ENCODE data around the gene COX6B2. TPM values are rescaled to one million over a fixed set of nuclear protein-coding genes. Genes with fewer than 3 reads are reported as not detected.

Gene COX6B2
- total RNA-seq, 4 donors from 2014 or later: 0.19 TPM; not detected in 3

DNA sequence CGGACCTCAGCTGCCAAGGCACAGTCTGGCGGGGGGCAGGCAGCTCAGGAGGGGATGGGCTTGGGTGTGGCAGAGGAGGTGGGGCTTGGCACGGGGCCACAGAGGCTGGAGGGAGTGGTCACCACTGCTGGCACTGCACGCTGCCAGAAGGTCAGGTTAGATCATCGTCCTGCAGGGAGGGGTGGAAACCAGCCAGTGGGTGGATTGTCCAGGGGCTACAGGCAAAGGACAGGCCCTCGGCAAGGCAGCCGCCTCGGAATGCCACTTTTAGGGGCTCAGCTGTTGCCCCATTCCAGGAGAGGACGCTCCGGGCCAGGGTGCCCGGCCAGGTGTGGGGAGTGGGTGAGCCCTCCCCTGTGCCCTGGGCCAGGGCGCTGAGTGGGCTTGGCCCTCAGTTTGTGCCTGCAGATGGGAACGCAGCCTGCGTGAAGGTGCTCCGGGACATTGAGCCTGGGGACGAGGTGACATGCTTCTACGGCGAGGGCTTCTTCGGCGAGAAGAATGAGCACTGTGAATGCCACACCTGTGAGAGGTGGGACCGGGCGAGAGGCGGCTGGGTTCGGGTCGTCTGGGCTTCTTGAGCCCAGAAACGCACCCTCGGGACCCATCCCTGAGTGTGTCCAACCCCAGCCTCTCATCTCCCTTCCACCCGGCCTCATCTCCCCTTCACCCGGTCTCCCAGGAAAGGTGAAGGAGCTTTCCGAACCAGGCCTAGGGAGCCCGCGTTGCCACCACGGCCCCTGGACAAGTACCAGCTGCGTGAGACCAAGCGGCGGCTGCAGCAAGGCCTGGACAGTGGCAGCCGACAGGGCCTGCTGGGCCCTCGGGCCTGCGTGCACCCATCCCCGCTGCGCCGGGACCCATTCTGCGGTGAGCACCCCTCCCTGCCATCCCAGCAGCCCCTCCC is 8.4 kb downstream of the COX6B2 start:
- H3K4me3 ChIP-seq: no peak overlapping the region
- 88% methylated on average over 26 of the region's 43 CpGs for WGBS
- peak overlapping the region in 1 of 4 donors; percentile 21 for H3K27ac ChIP-seq (replicated peaks in 1 of 4)
- no peak for DNase-seq (ENCODE audit: extremely low spot score)
- peaks cover 8 to 33% (median 20%) of the 10 kb centered on the region in 4 donors for H3K4me1 ChIP-seq
- H3K36me3 ChIP-seq: peaks cover 0 to 54% (median 36%) of the 10 kb centered on the region in 4 donors
- intact Hi-C loops (cut with DNase I): no loop called here
- TF ChIP-seq, protein P1, sequence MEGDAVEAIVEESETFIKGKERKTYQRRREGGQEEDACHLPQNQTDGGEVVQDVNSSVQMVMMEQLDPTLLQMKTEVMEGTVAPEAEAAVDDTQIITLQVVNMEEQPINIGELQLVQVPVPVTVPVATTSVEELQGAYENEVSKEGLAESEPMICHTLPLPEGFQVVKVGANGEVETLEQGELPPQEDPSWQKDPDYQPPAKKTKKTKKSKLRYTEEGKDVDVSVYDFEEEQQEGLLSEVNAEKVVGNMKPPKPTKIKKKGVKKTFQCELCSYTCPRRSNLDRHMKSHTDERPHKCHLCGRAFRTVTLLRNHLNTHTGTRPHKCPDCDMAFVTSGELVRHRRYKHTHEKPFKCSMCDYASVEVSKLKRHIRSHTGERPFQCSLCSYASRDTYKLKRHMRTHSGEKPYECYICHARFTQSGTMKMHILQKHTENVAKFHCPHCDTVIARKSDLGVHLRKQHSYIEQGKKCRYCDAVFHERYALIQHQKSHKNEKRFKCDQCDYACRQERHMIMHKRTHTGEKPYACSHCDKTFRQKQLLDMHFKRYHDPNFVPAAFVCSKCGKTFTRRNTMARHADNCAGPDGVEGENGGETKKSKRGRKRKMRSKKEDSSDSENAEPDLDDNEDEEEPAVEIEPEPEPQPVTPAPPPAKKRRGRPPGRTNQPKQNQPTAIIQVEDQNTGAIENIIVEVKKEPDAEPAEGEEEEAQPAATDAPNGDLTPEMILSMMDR (IDR thresholded peaks at IDR 0.05): no peak
- TF ChIP-seq POLR2A (IDR thresholded peaks at IDR 0.05; ENCODE audit: low read depth): no peak
- TF ChIP-seq EP300 (IDR thresholded peaks at IDR 0.05): no peak
- TF ChIP-seq POLR2AphosphoS5 (IDR thresholded peaks at IDR 0.05): no peak
- H3K9me3 ChIP-seq: no peaks in the 10 kb centered on the region
- H3K27me3 ChIP-seq: peaks cover 0 to 22% (median 7%) of the 10 kb centered on the region in 4 donors

DNA sequence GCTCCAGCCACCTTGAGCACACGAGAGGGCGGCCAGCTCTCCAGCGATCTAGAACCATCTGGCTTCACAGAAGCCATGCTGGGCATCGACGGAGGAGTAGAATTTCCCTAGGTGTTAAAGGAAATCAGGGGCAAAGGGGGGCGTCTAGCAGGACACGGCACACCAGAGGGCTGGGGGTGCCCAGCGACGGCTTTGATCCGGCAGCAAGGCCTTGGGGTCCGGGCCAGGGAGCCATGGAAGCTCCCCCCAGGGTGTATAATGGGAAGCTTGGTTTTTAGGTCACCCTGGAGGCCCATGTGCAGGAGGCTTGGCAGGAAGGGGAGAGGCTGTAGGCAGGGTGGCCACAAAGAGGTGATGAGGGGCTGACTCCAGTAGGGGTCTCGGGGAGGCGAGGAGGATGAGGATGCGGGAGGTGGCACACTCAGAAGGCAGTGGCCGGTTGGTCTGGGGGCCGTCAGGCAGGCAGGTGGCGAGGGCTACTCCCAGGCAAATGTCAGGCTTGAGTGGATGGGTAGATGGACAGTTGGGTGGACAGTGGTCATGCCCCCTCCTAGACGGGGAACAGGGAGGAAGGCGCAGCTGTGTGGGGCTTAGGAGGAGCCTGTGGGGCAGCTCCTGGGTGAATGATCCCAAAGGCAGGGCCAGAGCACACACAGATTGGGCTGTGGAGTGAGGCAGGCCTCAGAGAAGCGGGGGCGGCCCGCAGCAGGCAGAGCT is 9.3 kb downstream of the COX6B2 start:
- intact Hi-C loops (cut with DNase I): no loop called here
- Histone ChIP-seq H3K27ac (replicated peaks in 1 of 4) (no peak overlapping the region), H3K4me3 (no peak overlapping the region), H3K36me3 (peaks cover 0 to 54% (median 36%) of the 10 kb centered on the region in 4 donors), H3K27me3 (peaks cover 0 to 14% (median 2%) of the 10 kb centered on the region in 4 donors), H3K9me3 (no peaks in the 10 kb centered on the region), H3K4me1 (peaks cover 17 to 41% (median 28%) of the 10 kb centered on the region in 4 donors)
- WGBS: 84% methylated on average over 17 of the region's 22 CpGs
- no peak for DNase-seq (ENCODE audit: extremely low spot score)
- TF ChIP-seq EP300 (IDR thresholded peaks at IDR 0.05): no peak

DNA sequence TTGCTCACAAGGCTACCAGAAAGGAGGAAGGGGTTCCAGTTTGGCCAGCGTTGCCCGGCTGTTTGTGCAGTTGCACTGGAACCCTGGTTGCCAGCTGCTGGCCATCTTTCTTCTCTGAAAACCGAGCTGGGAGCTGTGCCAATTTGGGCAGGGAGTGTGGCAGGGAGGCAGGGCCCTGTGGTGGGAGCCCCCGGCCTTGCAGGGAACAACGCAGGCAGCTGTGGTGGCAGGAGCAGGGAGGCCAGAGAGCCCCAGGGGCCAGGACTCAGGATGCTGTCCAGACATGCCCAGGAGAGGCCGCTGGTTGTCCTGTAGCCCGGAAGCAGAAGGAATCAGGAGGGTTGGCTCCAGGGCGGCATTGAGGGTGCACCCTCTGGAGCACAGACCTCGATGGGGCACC is 10.1 kb downstream of the COX6B2 start:
- WGBS: 69% methylated on average over 9 of the region's 9 CpGs
- H3K27ac ChIP-seq (replicated peaks in 1 of 4): no peak overlapping the region
- H3K36me3 ChIP-seq: peaks cover 0 to 54% (median 36%) of the 10 kb centered on the region in 4 donors
- TF ChIP-seq EP300 (IDR thresholded peaks at IDR 0.05) (no peak), POLR2A (IDR thresholded peaks at IDR 0.05; ENCODE audit: low read depth) (no peak), POLR2AphosphoS5 (IDR thresholded peaks at IDR 0.05) (no peak)
- TF ChIP-seq, protein P1 (IDR thresholded peaks at IDR 0.05): no peak
- H3K4me1 ChIP-seq: peaks cover 18 to 45% (median 31%) of the 10 kb centered on the region in 4 donors
- intact Hi-C loops (cut with DNase I): loop anchor here (5.0 kb wide), 2 partner anchors 38 to 42 kb away; partner anchors contain the start of gene TMEM238
- no peak for DNase-seq (ENCODE audit: extremely low spot score)
- H3K4me3 ChIP-seq: no peak overlapping the region
- H3K27me3 ChIP-seq: peaks cover 0 to 6% (median 0%) of the 10 kb centered on the region in 4 donors
- no peaks in the 10 kb centered on the region for H3K9me3 ChIP-seq

DNA sequence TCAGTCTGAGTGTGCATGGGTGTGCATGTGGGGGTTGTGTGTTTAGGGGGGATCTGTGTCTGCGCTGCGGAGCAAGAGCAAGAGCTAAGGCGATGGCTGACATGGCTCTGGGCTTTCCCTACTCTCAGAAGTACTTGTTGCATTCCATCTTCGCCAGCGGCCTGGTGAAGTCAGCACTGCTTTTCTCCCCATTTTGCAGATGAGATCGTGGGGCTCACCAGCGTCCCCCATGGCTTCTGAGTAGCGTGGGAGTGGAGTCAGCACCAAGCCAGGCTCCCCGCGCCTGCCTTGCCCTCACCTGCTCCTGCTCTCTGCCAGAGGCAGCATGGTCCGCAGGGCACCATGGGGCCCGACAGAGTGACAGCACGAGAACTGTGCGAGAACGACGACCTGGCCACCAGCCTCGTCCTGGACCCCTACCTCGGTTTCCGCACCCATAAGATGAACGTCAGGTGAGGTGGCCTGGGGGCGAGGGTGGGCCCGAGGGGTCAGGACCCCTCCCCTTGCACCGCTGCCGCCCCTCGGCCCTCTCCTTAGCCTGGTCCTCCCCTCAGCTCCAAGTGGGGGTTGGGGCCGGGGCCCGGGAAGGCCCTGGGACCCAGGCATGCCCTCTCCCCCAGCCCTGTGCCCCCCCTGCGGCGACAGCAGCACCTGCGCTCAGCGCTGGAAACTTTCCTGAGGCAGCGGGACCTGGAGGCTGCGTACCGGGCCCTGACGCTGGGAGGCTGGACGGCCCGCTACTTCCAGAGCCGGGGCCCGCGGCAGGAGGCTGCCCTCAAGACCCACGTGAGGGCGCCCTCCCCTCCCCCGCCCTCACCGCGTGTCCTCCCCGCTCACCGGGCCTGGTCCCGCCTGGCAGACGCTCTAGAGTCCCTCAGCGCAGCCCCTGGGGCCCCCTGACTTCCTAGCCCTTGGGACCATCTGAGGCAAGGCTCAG is 12.7 kb downstream of the COX6B2 start:
- no peaks in the 10 kb centered on the region for H3K9me3 ChIP-seq
- intact Hi-C loops (cut with DNase I): loop anchor here (5.0 kb wide), 2 partner anchors 40 kb away; partner anchors contain the start of gene TMEM238
- DNase-seq (ENCODE audit: extremely low spot score): no peak
- peak overlapping the region; percentile 76 to 91 (median 84) for H3K4me3 ChIP-seq
- TF ChIP-seq EP300 (IDR thresholded peaks at IDR 0.05) (no peak), POLR2A (IDR thresholded peaks at IDR 0.05; ENCODE audit: low read depth) (no peak), POLR2AphosphoS5 (IDR thresholded peaks at IDR 0.05) (no peak)
- TF ChIP-seq, protein P1 (IDR thresholded peaks at IDR 0.05): no peak
- no peak overlapping the region for H3K27ac ChIP-seq (replicated peaks in 1 of 4)
- peaks cover 0 to 43% (median 27%) of the 10 kb centered on the region in 4 donors for H3K36me3 ChIP-seq
- 83% methylated on average over 17 of the region's 50 CpGs for WGBS
- H3K4me1 ChIP-seq: peaks cover 19 to 47% (median 39%) of the 10 kb centered on the region in 4 donors
- H3K27me3 ChIP-seq: peaks cover 0 to 3% (median 0%) of the 10 kb centered on the region in 4 donors
